RWPE1 (cell line): ENCODE data around the gene PML.

Experiments used
- CTCF ChIA-PET: fragments of 350-600 bp; sonication (Branson Sonifier 250); formaldehyde crosslinking; extraction: SDS; loops from one replicate; lab custom pipeline; 2021; lab: Yijun Ruan, JAX
- POLR2A ChIA-PET: fragments of 400-600 bp; formaldehyde crosslinking; extraction: SDS; loops from one replicate; lab custom pipeline; 2020; ENCODE audit warnings: antibody characterized with exemption; ENCODE audit not compliant: low non-redundant PET; lab: Yijun Ruan, JAX
- DNase-seq: peaks from one replicate; pipeline ENCODE4 v3.0.0; 2012; ENCODE audit warnings: low spot score
- H3K27ac ChIP-seq: fragments of 450-650 bp; 2 replicates; pipeline ENCODE4 v1.5.1; 2017
- CTCF ChIP-seq: fragments of 450-650 bp; conservative IDR thresholded peaks from 2 replicates; pipeline ENCODE4 v1.5.1; 2017; ENCODE audit warnings: low read depth, mild to moderate bottlenecking

The PML gene

GRCh38 chr15:73987681-73988444, 6.7 kb upstream of the PML start:
- no peak for TF ChIP-seq CTCF
- peak overlapping the region; percentile 99 for H3K27ac ChIP-seq
- POLR2A ChIA-PET: no interaction called here
- no peak for DNase-seq
- CTCF ChIA-PET: interaction anchor here (0.9 to 2.8 kb wide), 3 partner anchors 10 to 935 kb away, joined by 3 to 11 read pairs (median 3); no protein-coding TSS in a partner anchor

GRCh38 chr15:73988445-73988969, 6.0 kb upstream of the PML start:
- H3K27ac ChIP-seq: peak overlapping the region; percentile 99
- no peak for TF ChIP-seq CTCF
- ChIA-PET POLR2A (no interaction called here), CTCF (interaction anchor here (0.8 to 2.8 kb wide), 4 partner anchors 9 to 935 kb away, joined by 3 to 11 read pairs (median 3); no protein-coding TSS in a partner anchor)
- DNase-seq: no peak

- no peak for TF ChIP-seq CTCF
- POLR2A ChIA-PET: no interaction called here
- H3K27ac ChIP-seq: peak overlapping the region; percentile 99
- DNase-seq: no peak
- CTCF ChIA-PET: interaction anchor here (0.5 to 2.8 kb wide), 5 partner anchors 8 to 936 kb away, joined by 3 to 11 read pairs (median 3); no protein-coding TSS in a partner anchor
Observed at GRCh38 chr15:73989001-73989798, 5.3 kb upstream of the PML start.

- ChIA-PET CTCF (interaction anchor here (0.7 to 2.8 kb wide), 3 partner anchors 17 to 151 kb away, joined by 3 to 11 read pairs (median 5); no protein-coding TSS in a partner anchor), POLR2A (no interaction called here)
- TF ChIP-seq CTCF: no peak
Observed at GRCh38 chr15:73990250-73991005, 4.1 kb upstream of the PML start.

GRCh38 chr15:73991260-73991659, 3.3 kb upstream of the PML start:
- ChIA-PET POLR2A (no interaction called here), CTCF (interaction anchor here (0.6 to 1.4 kb wide), 2 partner anchors 24 to 45 kb away, joined by 3 to 6 read pairs; no protein-coding TSS in a partner anchor)
- DNase-seq: no peak
- peak overlapping the region; percentile 90 for H3K27ac ChIP-seq
- no peak for TF ChIP-seq CTCF

More at GRCh38 chr15:73990250-73991005, 4.1 kb upstream of the PML start:
- DNase-seq: no peak
- H3K27ac ChIP-seq: peak overlapping the region; percentile 99
